ENCODE measurements around the gene WFIKKN1.

Gene WFIKKN1

DNA sequence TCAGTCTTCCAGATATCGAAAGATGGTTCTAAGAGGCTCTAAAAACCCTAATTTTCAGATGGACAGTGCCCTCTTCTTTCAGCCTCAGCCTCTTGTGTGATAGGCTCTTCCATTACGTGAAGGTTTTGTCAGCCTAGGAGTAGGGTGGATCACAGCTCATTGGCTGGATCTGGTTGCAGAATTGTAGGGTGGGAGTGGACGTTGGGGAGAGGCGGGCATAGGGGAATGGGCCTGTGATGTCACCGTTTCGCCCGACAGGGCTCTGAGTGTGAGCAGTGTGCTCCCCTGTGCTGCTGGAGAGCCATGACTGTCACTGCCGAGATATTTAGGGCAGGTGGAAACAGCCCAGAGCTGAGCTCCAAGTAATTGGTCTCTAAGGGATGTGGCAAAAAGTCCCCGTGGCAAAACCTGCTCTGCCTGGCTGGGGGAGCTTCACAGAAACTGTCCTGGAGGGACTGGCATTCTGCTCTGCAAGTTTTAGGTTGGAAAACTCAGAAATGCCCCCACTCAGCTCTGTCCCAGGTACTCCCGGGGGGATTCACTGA, 6.2 kb upstream of the WFIKKN1 start:
- no peak for DNase-seq (ENCODE audit: low read depth, low spot score)

DNA sequence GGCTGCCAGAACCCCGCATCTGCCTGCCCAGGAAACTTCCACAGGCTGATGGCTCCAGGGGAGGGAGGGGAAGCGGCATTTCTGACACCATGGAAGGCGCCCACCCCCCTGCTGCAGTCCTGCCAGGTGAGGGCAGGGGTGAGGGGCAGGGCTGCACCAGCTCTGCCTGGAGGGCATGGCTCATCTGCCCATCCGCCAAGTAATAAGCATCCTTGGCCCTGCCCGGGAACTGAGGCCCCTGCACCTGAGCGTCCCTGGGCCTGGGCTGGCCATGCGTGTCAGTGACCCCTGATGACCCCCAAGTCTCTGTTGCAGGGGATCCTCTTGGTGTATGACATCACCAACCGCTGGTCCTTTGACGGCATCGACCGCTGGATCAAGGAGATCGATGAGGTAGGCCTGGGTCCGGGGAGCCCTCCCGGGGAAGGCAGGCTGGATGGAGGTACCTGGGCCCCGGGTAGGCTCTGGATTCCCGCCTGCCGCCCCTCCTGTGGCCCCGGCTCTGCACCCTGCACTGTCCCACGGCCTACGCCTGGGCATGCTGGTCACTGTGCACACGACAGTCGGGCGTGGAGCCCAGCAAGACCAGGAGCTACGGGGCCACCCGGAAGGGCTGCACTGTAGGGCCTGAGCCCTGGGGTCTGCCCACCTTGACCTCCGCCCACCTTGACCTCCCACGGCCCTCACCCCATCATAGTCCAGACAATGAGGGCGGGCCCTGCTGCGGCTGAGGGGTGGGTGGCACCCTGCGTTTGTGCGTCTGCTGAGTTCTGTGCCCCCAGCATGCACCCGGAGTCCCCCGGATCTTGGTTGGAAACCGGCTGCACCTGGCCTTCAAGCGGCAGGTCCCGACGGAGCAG, 5.4 kb upstream of the WFIKKN1 start:
- no peak for DNase-seq (ENCODE audit: low read depth, low spot score)

- DNase-seq (ENCODE audit: low read depth, low spot score): no peak
Measured at GRCh38 chr16:625977-626765, 4.6 kb upstream of the WFIKKN1 start.

DNA sequence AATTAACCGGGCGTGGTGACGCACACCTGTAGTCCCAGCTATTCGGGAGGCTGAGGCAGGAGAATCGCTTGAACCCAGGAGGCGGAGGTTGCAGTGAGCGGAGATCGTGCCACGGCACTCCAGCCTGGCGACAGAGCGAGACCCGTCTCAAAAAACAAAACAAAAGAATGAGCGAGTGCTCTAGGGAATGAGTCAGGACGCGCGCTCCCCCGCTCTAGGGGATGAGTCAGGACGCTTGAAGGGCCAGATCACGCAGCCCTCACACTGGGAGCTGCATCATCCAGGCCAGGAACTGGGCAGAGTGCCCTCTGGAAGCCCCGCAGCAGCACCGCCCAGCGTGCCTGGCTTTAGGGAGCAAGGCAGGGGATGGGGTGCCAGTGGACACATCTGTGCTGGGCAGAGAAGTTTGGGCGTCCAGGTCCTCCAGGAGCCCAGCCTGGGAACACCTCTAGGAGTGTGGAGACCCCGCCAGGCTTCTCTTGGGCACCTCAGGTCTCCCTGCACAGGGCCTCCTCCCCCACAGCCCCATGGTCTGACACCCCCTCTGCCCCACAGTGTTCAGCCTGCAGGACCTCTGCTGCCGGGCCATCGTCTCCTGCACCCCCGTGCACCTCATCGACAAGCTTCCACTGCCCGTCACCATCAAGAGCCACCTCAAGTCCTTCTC, 3.9 kb upstream of the WFIKKN1 start:
- DNase-seq (ENCODE audit: low read depth, low spot score): peak; percentile 84

- no peak for DNase-seq (ENCODE audit: low read depth, low spot score)
Measured at GRCh38 chr16:627454-628239, 3.1 kb upstream of the WFIKKN1 start.

- no peak for DNase-seq (ENCODE audit: low read depth, low spot score)
Measured at GRCh38 chr16:628321-629061, 2.3 kb upstream of the WFIKKN1 start.

GRCh38 chr16:629185-629832, 1.5 kb upstream of the WFIKKN1 start:
- no peak for DNase-seq (ENCODE audit: low read depth, low spot score)

DNA sequence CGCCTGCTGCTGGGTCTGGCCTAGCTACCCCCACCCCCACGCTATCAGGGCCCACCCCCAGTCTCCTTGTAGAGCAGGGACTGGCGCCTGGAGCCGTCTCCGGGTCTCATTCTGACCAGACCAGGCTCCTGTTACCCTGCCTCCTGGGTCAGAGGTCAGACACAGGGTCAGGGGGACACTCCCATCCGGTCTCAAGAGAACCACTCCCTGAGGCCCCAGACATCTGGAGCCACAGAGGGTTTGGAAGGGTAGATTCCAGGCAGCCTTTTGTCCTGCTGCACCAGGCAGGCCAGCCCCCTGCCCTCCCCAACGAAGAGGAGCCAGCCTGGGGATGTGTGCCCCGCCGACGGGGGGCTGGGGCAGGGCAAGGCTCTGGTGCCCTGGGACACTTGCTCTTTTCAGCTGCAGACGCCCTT, 944 bp upstream of the WFIKKN1 start:
- DNase-seq (ENCODE audit: low read depth, low spot score): no peak

GRCh38 chr16:630249-630814, 453 bp upstream of the WFIKKN1 start:
- DNase-seq (ENCODE audit: low read depth, low spot score): no peak

DNA sequence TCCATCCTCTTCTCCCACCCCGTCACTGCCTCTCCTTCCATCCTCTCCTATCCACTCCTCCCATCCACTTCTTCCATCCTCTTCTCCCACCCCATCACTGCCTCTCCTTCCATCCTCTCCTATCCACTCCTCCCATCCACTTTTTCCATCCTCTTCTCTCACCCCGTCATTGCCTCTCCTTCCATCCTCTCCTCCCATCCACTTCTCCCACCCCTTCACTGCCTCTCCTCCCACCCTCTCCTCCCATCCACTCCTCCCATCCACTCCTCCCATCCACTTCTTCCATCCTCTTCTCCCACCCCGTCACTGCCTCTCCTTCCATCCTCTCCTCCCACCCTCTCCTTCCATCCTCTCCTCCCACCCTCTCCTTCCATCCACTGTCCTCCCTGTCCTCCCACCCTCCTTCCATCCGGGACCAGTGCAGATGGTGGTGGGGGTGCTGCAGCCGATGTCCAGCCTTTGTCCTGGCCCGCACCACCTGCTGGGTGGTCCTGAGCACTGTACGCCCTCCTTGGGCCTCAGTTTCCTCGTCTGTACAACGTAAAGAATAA, 1.1 kb downstream of the WFIKKN1 start:
- DNase-seq (ENCODE audit: low read depth, low spot score): no peak

- no peak for DNase-seq (ENCODE audit: low read depth, low spot score)
Measured at GRCh38 chr16:632486-633335, 1.9 kb downstream of the WFIKKN1 start.

DNA sequence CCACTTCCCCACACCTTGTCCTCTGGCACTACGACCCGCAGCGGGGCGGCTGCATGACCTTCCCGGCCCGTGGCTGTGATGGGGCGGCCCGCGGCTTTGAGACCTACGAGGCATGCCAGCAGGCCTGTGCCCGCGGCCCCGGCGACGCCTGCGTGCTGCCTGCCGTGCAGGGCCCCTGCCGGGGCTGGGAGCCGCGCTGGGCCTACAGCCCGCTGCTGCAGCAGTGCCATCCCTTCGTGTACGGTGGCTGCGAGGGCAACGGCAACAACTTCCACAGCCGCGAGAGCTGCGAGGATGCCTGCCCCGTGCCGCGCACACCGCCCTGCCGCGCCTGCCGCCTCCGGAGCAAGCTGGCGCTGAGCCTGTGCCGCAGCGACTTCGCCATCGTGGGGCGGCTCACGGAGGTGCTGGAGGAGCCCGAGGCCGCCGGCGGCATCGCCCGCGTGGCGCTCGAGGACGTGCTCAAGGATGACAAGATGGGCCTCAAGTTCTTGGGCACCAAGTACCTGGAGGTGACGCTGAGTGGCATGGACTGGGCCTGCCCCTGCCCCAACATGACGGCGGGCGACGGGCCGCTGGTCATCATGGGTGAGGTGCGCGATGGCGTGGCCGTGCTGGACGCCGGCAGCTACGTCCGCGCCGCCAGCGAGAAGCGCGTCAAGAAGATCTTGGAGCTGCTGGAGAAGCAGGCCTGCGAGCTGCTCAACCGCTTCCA, 2.7 kb downstream of the WFIKKN1 start:
- no peak for DNase-seq (ENCODE audit: low read depth, low spot score)

- no peak for DNase-seq (ENCODE audit: low read depth, low spot score)
Measured at GRCh38 chr16:634051-634670, 3.4 kb downstream of the WFIKKN1 start.

DNA sequence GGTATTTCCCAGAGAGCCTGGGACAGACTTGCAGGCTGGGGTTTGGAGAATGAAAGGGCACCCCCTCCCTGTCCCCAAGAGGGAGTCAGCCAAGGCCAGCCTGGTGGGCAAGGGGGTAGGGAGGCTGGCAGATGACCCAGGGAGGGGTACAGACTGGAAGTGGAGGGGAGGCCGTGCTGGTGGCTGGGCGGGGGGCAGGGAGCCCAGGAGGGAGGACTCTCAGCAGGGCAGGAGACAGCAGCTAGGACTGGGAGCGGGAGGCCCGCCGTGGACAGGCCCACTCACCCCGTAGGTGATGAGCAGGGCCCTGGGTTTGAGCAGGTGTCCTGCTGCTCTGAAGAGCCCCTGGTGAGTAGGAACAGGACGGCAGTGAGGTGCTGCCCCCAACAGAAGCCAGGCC, 4.2 kb downstream of the WFIKKN1 start:
- DNase-seq (ENCODE audit: low read depth, low spot score): no peak

DNA sequence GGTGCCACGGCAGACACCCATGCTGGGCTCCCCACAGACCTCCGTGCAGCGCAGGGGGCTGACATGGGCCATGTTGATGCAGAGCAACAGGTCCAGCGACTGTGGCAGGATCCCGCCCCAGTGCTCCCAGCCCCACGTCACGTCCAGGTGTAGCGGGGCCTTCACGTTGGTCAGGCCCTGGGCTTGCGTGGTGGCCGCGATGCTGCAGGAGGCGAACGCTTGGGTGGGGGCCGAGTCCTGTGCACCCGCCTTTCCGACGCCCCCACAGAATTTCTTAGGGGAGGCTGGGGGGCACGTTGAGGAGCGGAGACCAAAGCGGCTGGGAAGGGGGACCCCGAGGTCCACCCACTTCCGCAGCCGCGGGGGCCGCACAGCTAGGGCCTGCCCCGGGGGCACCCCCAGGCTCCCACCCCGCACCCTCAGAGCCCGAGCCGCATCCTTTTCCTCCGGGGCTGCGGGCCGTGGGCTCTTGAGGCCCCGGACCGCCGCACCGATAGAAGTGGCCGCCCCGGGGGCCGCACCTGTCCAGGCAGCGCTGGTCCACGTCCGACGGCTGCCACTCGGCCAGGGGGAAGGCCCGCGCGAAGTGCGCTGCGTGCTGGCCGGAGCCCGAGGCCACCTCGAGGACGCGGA, 4.9 kb downstream of the WFIKKN1 start:
- no peak for DNase-seq (ENCODE audit: low read depth, low spot score)

- peak; percentile 75 for DNase-seq (ENCODE audit: low read depth, low spot score)
Measured at GRCh38 chr16:636206-637080, 5.7 kb downstream of the WFIKKN1 start, which contains the start of gene METTL26. METTL26 (minus strand) TSS chr16:636305; CDS start chr16:636290, 15 bp downstream.
